HUES6 (cell line): ENCODE data around the gene NVL.

Experiments
- H3K27ac ChIP-seq: 2 replicates; pipeline ENCODE4 v1.7.0; 2013; ENCODE audit warnings: low read depth, mild to moderate bottlenecking, low read length, inconsistent platforms
- H3K27me3 ChIP-seq: 2 replicates; pipeline ENCODE4 v1.6.1; 2013; ENCODE audit warnings: low read length; ENCODE audit not compliant: control insufficient read depth, insufficient read depth
- H3K36me3 ChIP-seq: 2 replicates; pipeline ENCODE4 v1.6.1; 2013; ENCODE audit warnings: low read length; ENCODE audit not compliant: control insufficient read depth, insufficient read depth
- H3K4me1 ChIP-seq: 2 replicates; pipeline ENCODE4 v1.6.1; 2013; ENCODE audit warnings: low read length; ENCODE audit not compliant: control insufficient read depth, insufficient read depth
- H3K4me3 ChIP-seq: 2 replicates; pipeline ENCODE4 v1.5.1; 2013; ENCODE audit warnings: low read depth, low read length
- H3K9ac ChIP-seq: one replicate; pipeline ENCODE4 v1.6.1; 2013; ENCODE audit warnings: mild to moderate bottlenecking, low read length
- H3K9me3 ChIP-seq: 2 replicates; pipeline ENCODE4 v1.6.1; 2013; ENCODE audit warnings: low read depth, low read length; ENCODE audit not compliant: control insufficient read depth, insufficient read depth

The NVL gene

DNA sequence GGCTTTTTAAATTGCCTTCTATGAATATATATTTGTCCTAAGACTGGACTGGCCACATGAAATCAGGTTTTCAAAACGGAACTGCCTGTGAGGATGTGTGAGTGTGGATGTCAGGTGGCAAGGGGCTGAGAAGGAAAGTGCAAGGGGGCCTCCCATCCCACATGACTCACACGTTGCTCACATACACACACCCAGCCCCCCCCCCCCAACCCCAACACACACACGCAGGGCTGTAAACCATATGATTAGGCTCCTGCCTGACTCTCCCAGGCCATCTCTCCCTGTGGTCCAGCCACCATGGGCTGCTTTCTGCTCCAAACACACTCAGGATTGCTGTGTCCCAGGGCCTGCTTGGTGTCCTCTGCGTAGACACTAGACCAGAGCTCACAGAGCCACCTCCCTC is 124.5 kb downstream of the NVL start:
- no peak overlapping the region for H3K4me3 ChIP-seq
- H3K9ac ChIP-seq = no peak overlapping the region
- H3K27ac ChIP-seq = no peak overlapping the region
- no peaks in the 10 kb centered on the region for H3K27me3 ChIP-seq
- H3K4me1 ChIP-seq = peaks cover 23% of the 10 kb centered on the region
- no peaks in the 10 kb centered on the region for H3K36me3 ChIP-seq
- H3K9me3 ChIP-seq = no peaks in the 10 kb centered on the region

- no peaks in the 10 kb centered on the region for H3K27me3 ChIP-seq
- H3K9me3 ChIP-seq = no peaks in the 10 kb centered on the region
- H3K9ac ChIP-seq = no peak overlapping the region
- H3K36me3 ChIP-seq = no peaks in the 10 kb centered on the region
- no peak overlapping the region for H3K4me3 ChIP-seq
- peak overlapping the region; percentile 75 for H3K27ac ChIP-seq
- peaks cover 23% of the 10 kb centered on the region for H3K4me1 ChIP-seq
Measured at GRCh38 chr1:224203243-224204016, 126.5 kb downstream of the NVL start.

GRCh38 chr1:224201853-224202252 is 128.1 kb downstream of the NVL start:
- H3K27me3 ChIP-seq = no peaks in the 10 kb centered on the region
- no peak overlapping the region for H3K9ac ChIP-seq
- H3K27ac ChIP-seq = no peak overlapping the region
- H3K4me3 ChIP-seq = no peak overlapping the region
- H3K36me3 ChIP-seq = no peaks in the 10 kb centered on the region
- peaks cover 23% of the 10 kb centered on the region for H3K4me1 ChIP-seq
- no peaks in the 10 kb centered on the region for H3K9me3 ChIP-seq

DNA sequence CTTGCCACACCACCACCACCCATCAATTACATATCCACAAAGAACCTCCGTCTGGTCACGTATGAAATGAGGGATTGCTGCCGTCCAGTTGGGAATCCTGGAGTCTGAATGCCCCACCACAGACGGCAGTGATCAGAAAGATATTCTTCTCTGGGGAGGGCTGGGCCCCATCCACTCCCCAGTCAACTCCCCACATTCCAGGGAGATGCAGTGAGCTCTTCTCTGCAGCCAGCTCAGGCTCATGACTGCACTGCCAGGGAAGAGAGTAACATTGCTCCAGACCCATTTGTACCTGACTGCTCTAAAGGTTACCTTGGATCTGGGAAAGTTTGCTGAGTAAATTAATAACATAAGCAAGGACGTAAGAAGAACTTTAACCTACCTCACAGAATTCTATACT is 128.6 kb downstream of the NVL start:
- Histone ChIP-seq H3K4me3 (no peak overlapping the region), H3K27ac (no peak overlapping the region), H3K36me3 (no peaks in the 10 kb centered on the region), H3K9ac (no peak overlapping the region), H3K27me3 (no peaks in the 10 kb centered on the region), H3K4me1 (peaks cover 23% of the 10 kb centered on the region), H3K9me3 (no peaks in the 10 kb centered on the region)

GRCh38 chr1:224199679-224200078 is 130.3 kb downstream of the NVL start:
- Histone ChIP-seq H3K36me3 (no peaks in the 10 kb centered on the region), H3K9me3 (no peaks in the 10 kb centered on the region), H3K27ac (no peak overlapping the region), H3K4me3 (no peak overlapping the region), H3K9ac (no peak overlapping the region), H3K4me1 (peaks cover 16% of the 10 kb centered on the region), H3K27me3 (no peaks in the 10 kb centered on the region)

DNA sequence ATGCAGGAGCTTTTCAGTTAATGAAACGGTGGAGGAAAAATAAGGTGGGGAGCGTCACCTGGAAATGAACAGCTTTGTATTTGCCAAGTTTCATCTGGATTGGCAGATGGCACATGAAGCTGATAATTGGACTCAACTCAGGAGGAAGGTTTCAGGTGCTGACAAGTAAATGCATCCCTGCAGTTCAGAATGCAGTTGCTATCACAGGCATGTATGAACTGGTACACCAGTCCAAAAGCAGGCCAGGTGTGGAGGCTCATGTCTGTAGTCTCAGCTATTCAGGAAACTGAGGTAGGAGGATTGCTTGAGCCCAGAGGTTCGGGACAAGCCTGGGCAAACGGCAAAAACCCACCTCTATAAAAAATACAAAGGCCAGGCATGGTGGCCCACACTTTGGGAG is 131.4 kb downstream of the NVL start:
- peaks cover 11% of the 10 kb centered on the region for H3K4me1 ChIP-seq
- H3K27ac ChIP-seq = no peak overlapping the region
- H3K27me3 ChIP-seq = no peaks in the 10 kb centered on the region
- no peak overlapping the region for H3K9ac ChIP-seq
- H3K4me3 ChIP-seq = no peak overlapping the region
- no peaks in the 10 kb centered on the region for H3K9me3 ChIP-seq
- H3K36me3 ChIP-seq = peaks cover 4% of the 10 kb centered on the region

DNA sequence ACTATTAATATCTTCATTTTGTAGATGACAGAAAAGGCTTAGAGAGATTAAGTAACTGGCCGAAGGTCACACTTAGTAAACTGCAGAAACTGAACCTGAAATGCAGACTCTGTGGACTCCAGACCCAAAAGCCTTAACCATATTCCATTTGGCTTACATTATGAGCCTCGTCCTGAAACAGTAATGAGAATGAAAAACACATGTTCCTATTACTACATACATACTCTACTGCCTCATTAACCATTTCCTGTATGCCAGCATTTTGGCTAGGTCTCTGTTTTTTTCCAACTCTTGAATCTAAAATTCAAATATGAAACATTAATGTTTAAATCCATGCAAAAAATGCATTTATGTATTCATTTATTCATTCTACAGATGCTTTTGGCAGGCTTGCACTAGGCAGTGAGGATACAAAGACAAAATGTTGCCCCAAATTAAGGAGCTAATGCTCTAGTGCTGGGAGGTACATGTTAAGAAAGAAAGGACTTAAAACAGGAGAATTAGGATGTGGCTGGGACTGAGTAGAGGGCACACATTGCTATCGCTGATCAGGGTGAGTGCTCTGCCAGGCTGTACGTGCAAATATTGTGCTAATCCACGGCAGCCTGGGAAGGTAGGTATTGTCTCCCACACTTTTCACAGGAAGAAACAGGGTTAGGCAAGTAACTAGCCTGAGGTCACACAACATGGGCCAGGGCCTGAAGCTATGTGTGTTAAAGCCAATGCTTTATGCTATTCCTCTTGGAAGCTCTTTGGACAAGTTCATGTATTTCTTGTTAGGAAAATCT is 133.0 kb downstream of the NVL start:
- Histone ChIP-seq H3K4me1 (0 out of 2 replicates have a peak, but pooled peaks cover 2% of the 10 kb centered on the region), H3K9me3 (no peaks in the 10 kb centered on the region), H3K27me3 (no peaks in the 10 kb centered on the region), H3K36me3 (peaks cover 17% of the 10 kb centered on the region), H3K9ac (no peak overlapping the region), H3K27ac (no peak overlapping the region), H3K4me3 (no peak overlapping the region)

DNA sequence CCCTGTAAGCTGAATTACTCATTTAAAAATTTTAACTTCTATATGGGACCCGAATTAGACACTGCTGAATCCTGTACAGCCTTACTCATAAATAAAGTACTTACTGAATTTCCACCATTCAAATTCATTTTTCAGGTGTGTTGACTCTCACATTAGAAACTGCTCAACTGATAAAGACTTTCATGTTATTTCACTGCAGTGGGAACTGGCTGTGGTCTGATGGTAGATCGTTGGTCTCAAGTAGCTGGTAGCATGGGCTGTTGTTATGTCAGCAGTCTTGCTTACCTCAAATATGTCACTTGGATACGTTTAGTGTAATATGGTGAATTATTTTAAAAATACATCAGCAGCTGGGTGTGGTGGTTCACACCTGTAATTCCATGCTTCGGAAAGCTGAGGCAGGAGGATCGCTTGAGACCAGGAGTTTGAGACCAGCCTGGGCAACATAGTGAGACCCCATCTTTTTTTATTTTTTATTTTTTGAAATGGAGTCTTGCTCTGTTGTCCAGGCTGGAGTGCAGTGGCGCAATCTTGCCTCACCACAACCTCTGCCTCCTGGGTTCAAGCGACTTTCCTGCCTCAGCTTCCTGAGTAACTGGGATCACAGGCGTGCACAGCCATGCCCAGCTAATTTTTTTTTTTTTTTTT is 136.5 kb downstream of the NVL start:
- Histone ChIP-seq H3K27ac (no peak overlapping the region), H3K4me1 (no peaks in the 10 kb centered on the region), H3K9ac (no peak overlapping the region), H3K27me3 (no peaks in the 10 kb centered on the region), H3K4me3 (no peak overlapping the region), H3K36me3 (peaks cover 29% of the 10 kb centered on the region), H3K9me3 (no peaks in the 10 kb centered on the region)

DNA sequence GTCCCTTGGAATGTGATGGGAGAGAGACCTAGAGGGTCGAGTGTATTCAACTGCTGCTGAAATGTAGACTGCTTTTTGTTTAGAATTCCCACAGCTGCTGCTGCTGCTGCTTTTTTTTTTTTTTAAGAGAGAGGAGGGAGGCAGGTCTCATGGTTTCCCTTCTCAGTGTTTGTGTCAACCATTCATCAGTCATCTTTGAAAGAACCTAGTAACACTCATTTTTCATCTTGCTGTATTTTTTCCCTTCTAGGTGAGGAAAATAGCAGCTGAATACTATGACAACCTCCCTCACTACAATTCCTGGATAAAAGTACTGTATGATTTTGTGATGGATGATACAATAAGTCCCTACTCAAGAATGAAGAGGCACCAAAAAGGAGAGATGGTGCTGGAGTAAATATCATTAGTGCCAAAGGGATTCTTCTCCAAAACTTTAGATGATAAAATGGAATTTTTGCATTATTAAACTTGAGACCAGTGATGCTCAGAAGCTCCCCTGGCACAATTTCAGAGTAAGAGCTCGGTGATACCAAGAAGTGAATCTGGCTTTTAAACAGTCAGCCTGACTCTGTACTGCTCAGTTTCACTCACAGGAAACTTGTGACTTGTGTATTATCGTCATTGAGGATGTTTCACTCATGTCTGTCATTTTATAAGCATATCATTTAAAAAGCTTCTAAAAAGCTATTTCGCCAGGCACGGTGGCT is 137.7 kb downstream of the NVL start:
- Histone ChIP-seq H3K27me3 (no peaks in the 10 kb centered on the region), H3K4me1 (no peaks in the 10 kb centered on the region), H3K4me3 (no peak overlapping the region), H3K9ac (no peak overlapping the region), H3K36me3 (peaks cover 33% of the 10 kb centered on the region), H3K27ac (no peak overlapping the region), H3K9me3 (peaks cover 2% of the 10 kb centered on the region; the same call in 1 of the 2 replicates)

- peaks cover 2% of the 10 kb centered on the region; the same call in 1 of the 2 replicates for H3K9me3 ChIP-seq
- H3K27ac ChIP-seq = no peak overlapping the region
- H3K36me3 ChIP-seq = peaks cover 36% of the 10 kb centered on the region
- H3K27me3 ChIP-seq = no peaks in the 10 kb centered on the region
- no peaks in the 10 kb centered on the region for H3K4me1 ChIP-seq
- H3K9ac ChIP-seq = no peak overlapping the region
- H3K4me3 ChIP-seq = no peak overlapping the region
Measured at GRCh38 chr1:224189561-224189960, 140.4 kb downstream of the NVL start.
